Putamen (tissue), 1 donor: ENCODE data around the gene GOLT1A.

Source experiments
- DNase-seq: peaks from one replicate; pipeline ENCODE4 v3.0.0-alpha.2; 2016; ENCODE audit warnings: low spot score

GOLT1A gene

GRCh38 chr1:204213668-204214662 is at the start of gene GOLT1A:
TSS of gene GOLT1A (minus strand) at chr1:204213988. CDS start at chr1:204213906, 82 bp downstream.
- DNase-seq, result peak; percentile 81

- no peak for DNase-seq
Measured at GRCh38 chr1:204263254-204263910, 49.6 kb upstream of the GOLT1A start.

GRCh38 chr1:204262506-204263253 is 48.9 kb upstream of the GOLT1A start:
- no peak for DNase-seq

- no peak for DNase-seq
Measured at GRCh38 chr1:204261746-204262505, 48.1 kb upstream of the GOLT1A start.

- no peak for DNase-seq
Measured at GRCh38 chr1:204261266-204261665, 47.5 kb upstream of the GOLT1A start.

GRCh38 chr1:204260601-204261197 is 46.9 kb upstream of the GOLT1A start:
- DNase-seq, result no peak

- DNase-seq, result no peak
Measured at GRCh38 chr1:204259782-204260181, 46.0 kb upstream of the GOLT1A start.

- no peak for DNase-seq
Measured at GRCh38 chr1:204259196-204259595, 45.4 kb upstream of the GOLT1A start.

- DNase-seq, result no peak
Measured at GRCh38 chr1:204258213-204259115, 44.7 kb upstream of the GOLT1A start.

- DNase-seq, result no peak
Measured at GRCh38 chr1:204257446-204257845, 43.7 kb upstream of the GOLT1A start.

- DNase-seq, result no peak
Measured at GRCh38 chr1:204256531-204256930, 42.7 kb upstream of the GOLT1A start.

GRCh38 chr1:204255966-204256365 is 42.2 kb upstream of the GOLT1A start:
- no peak for DNase-seq

GRCh38 chr1:204255225-204255624 is 41.4 kb upstream of the GOLT1A start:
- DNase-seq, result no peak

GRCh38 chr1:204254031-204254661 is 40.4 kb upstream of the GOLT1A start:
- DNase-seq, result no peak

- no peak for DNase-seq
Measured at GRCh38 chr1:204251926-204252689, 38.3 kb upstream of the GOLT1A start.

- no peak for DNase-seq
Measured at GRCh38 chr1:204251286-204251685, 37.5 kb upstream of the GOLT1A start.

- DNase-seq, result no peak
Measured at GRCh38 chr1:204250428-204251030, 36.7 kb upstream of the GOLT1A start.

GRCh38 chr1:204249736-204250427 is 36.1 kb upstream of the GOLT1A start:
- no peak for DNase-seq
